Ishikawa (cell line): ENCODE results near the gene PTPRN2.

Experiments used
- EP300 ChIP-seq: IDR thresholded peaks from 2 replicates; pipeline ENCODE4 v1.6.1; 2012; ENCODE audit warnings: borderline replicate concordance
- MAX ChIP-seq: IDR thresholded peaks from 2 replicates; pipeline ENCODE4 v1.6.1; 2012
- NFIC ChIP-seq: IDR thresholded peaks from 2 replicates; pipeline ENCODE4 v1.6.1; 2012
- RAD21 ChIP-seq: IDR thresholded peaks from 2 replicates; pipeline ENCODE4 v1.6.1; 2012; ENCODE audit warnings: low read depth
- REST ChIP-seq: IDR thresholded peaks from 2 replicates; pipeline ENCODE4 v1.6.1; 2012; ENCODE audit warnings: low read depth, mild to moderate bottlenecking
- TAF1 ChIP-seq: IDR thresholded peaks from 2 replicates; pipeline ENCODE4 v1.6.1; 2012; ENCODE audit warnings: low read depth, mild to moderate bottlenecking
- TCF12 ChIP-seq: IDR thresholded peaks from 2 replicates; pipeline ENCODE4 v1.6.1; 2012; ENCODE audit warnings: low read depth
- TEAD4 ChIP-seq: IDR thresholded peaks from 2 replicates; pipeline ENCODE4 v1.6.1; 2012
- YY1 ChIP-seq: IDR thresholded peaks from 2 replicates; pipeline ENCODE4 v1.6.1; 2012; ENCODE audit warnings: low read depth

- TF ChIP-seq MAX (no peak), TCF12 (no peak), RAD21 (no peak), TEAD4 (no peak), TAF1 (no peak), REST (no peak), YY1 (no peak), EP300 (no peak), NFIC (no peak)
These were observed 1025.7 kb downstream of the PTPRN2 start for GRCh38 chr7:157561816-157562410.
